HCT116 (cell line): ENCODE measurements around the gene MSI2. TPM values are rescaled to one million over a fixed set of nuclear protein-coding genes. Genes with fewer than 3 reads are reported as not detected.

Experiments used
- ATAC-seq: fragments of 200-7000 bp; cut with Tn5 transposase; 2 replicates; pipeline ENCODE4 v1.9.1; 2020; ENCODE audit warnings: mild to moderate bottlenecking, moderate library complexity
- BruUV-seq: library from RNA; stranded (reverse); fragments of 400-500 nt; replicated peaks from 2 replicates; lab custom pipeline; 2021; lab: Mats Ljungman, UMichigan
- CTCF ChIA-PET: fragments of 300-600 bp; sonication (Branson Sonifier 250); formaldehyde crosslinking; loops from one replicate; lab custom pipeline; 2021; ENCODE audit warnings: antibody characterized with exemption; lab: Charles Lee
- POLR2A ChIA-PET: fragments of 300-600, 350-600 bp; sonication (Branson Sonifier 250); formaldehyde crosslinking; loops from one replicate; lab custom pipeline; 2021; ENCODE audit warnings: antibody characterized with exemption; lab: Charles Lee
- RAD21 ChIA-PET, 2 experiments: fragments of 300-600 bp; sonication (Branson Sonifier 250); formaldehyde crosslinking; loops; one replicate each; lab custom pipeline; 2023; ENCODE audit warnings: low total read pairs in 2 of 2; ENCODE audit not compliant: uncharacterized antibody in 2 of 2, unreplicated experiment in 2 of 2, low non-redundant PET in 1 of 2; lab: Charles Lee
- DNase-seq: peaks from one replicate; pipeline ENCODE4 v3.0.0-alpha.2; 2010; ENCODE audit warnings: low read depth, low spot score
- H2AFZ ChIP-seq: fragments of 200-600 bp; shearing (Covaris generic), sonication (generic); 2 replicates; pipeline ENCODE4 v1.6.1; 2017; ENCODE audit warnings: low read depth, mixed run types, mixed read lengths, antibody characterized with exemption, low read length; ENCODE audit not compliant: poor library complexity, severe bottlenecking
- H3K27ac ChIP-seq: 2 replicates; pipeline ENCODE4 v1.5.1; 2012; ENCODE audit warnings: low read depth, low read length
- H3K27me3 ChIP-seq: fragments of 200-600 bp; sonication (generic); 2 replicates; pipeline ENCODE4 v1.6.1; 2016; ENCODE audit warnings: mixed run types, low read length, mixed read lengths; ENCODE audit not compliant: insufficient read depth
- H3K36me3 ChIP-seq, 2 experiments: fragments of 200-500 bp in 1 of 2; fragments of 200-600 bp in 1 of 2; sonication (Bioruptor generic) in 1 of 2; sonication (generic) in 1 of 2; 2 replicates each; pipeline versions ENCODE4 v1.5.1 to v1.6.1; 2014 to 2016; ENCODE audit warnings: low read length in 2 of 2, inconsistent platforms in 1 of 2, mixed read lengths in 1 of 2, mixed run types in 1 of 2; ENCODE audit not compliant: insufficient read depth in 2 of 2, control insufficient read depth in 1 of 2
- H3K4me1 ChIP-seq, 2 experiments: fragments of 200-600 bp in 1 of 2; sonication (generic) in 1 of 2; 2 replicates each; pipeline versions ENCODE4 v1.5.1 to v1.6.1; 2012 to 2017; ENCODE audit warnings: low read length in 2 of 2, inconsistent platforms in 1 of 2, mild to moderate bottlenecking in 1 of 2, mixed read lengths in 1 of 2, mixed run types in 1 of 2, moderate library complexity in 1 of 2; ENCODE audit not compliant: insufficient read depth in 2 of 2, control insufficient read depth in 1 of 2
- H3K4me2 ChIP-seq: fragments of 200-600 bp; sonication (generic); 2 replicates; pipeline ENCODE4 v1.6.1; 2017; ENCODE audit warnings: mixed run types, low read length, mixed read lengths
- H3K4me3 ChIP-seq, 2 experiments: fragments of 200-600 bp in 1 of 2; sonication (generic) in 1 of 2; replicated peaks in 1 of 2; 2 replicates each; pipeline ENCODE4 v1.5.1; 2011 to 2016; ENCODE audit warnings: low read length in 2 of 2, control low read depth in 1 of 2, low read depth in 1 of 2, mild to moderate bottlenecking in 1 of 2, mixed read lengths in 1 of 2, mixed run types in 1 of 2
- H3K79me2 ChIP-seq: fragments of 200-600 bp; sonication (generic); 2 replicates; pipeline ENCODE4 v1.6.1; 2017; ENCODE audit warnings: mild to moderate bottlenecking, mixed run types, low read length, moderate library complexity, mixed read lengths; ENCODE audit not compliant: insufficient read depth
- H3K9ac ChIP-seq: fragments of 200-600 bp; sonication (generic); 2 replicates; pipeline ENCODE4 v1.6.1; 2016; ENCODE audit warnings: low read length, mixed read lengths
- H3K9me2 ChIP-seq: fragments of 200-600 bp; sonication (generic), shearing (Covaris generic); 2 replicates; pipeline ENCODE4 v1.6.1; 2017; ENCODE audit warnings: mixed run types, mild to moderate bottlenecking, moderate library complexity; ENCODE audit not compliant: insufficient read depth
- H3K9me3 ChIP-seq, 2 experiments: fragments of 200-500 bp in 1 of 2; fragments of 200-600 bp in 1 of 2; sonication (Bioruptor generic) in 1 of 2; sonication (generic) in 1 of 2; 2 replicates each; pipeline ENCODE4 v1.6.1; 2014 to 2017; ENCODE audit warnings: low read length in 2 of 2, mixed read lengths in 2 of 2, inconsistent platforms in 1 of 2, low read depth in 1 of 2, mild to moderate bottlenecking in 1 of 2, mixed run types in 1 of 2, moderate library complexity in 1 of 2; ENCODE audit not compliant: control insufficient read depth in 1 of 2, insufficient read depth in 1 of 2
- H4K20me1 ChIP-seq: fragments of 200-600 bp; sonication (generic), shearing (Covaris generic); 2 replicates; pipeline ENCODE4 v1.6.1; 2017; ENCODE audit warnings: mixed run types, mild to moderate bottlenecking, moderate library complexity; ENCODE audit not compliant: insufficient read depth
- CBX3 ChIP-seq: IDR thresholded peaks from 2 replicates; pipeline ENCODE4 v1.6.1; 2012; ENCODE audit warnings: low read depth
- ELF1 ChIP-seq: IDR thresholded peaks from 2 replicates; pipeline ENCODE4 v1.6.1; 2012; ENCODE audit warnings: low read depth, borderline replicate concordance
- EZH2phosphoT487 ChIP-seq: fragments of 200-600 bp; IDR thresholded peaks from 2 replicates; pipeline ENCODE4 v1.6.1; 2018; ENCODE audit warnings: antibody characterized with exemption, borderline replicate concordance
- POLR2A ChIP-seq: IDR thresholded peaks from 2 replicates; pipeline ENCODE4 v1.7.0; 2011; ENCODE audit warnings: borderline replicate concordance; ENCODE audit not compliant: insufficient read depth, insufficient read length; ENCODE audit errors: extremely low read depth
- SIN3A ChIP-seq: IDR thresholded peaks from 2 replicates; pipeline ENCODE4 v1.6.1; 2012; ENCODE audit warnings: low read depth
- SP1 ChIP-seq: IDR thresholded peaks from 2 replicates; pipeline ENCODE4 v1.6.1; 2012; ENCODE audit warnings: low read depth
- SRF ChIP-seq: IDR thresholded peaks from 2 replicates; pipeline ENCODE4 v1.6.1; 2012; ENCODE audit warnings: low read depth
- TCF7L2 ChIP-seq: IDR thresholded peaks from 2 replicates; pipeline ENCODE4 v1.7.0; 2011; ENCODE audit warnings: borderline replicate concordance, inconsistent platforms; ENCODE audit not compliant: insufficient read depth, insufficient read length; ENCODE audit errors: extremely low read depth
- YY1 ChIP-seq: IDR thresholded peaks from 2 replicates; pipeline ENCODE4 v1.6.1; 2011; ENCODE audit warnings: low read length, low read depth, moderate library complexity, mild to moderate bottlenecking; ENCODE audit not compliant: insufficient replicate concordance; ENCODE audit errors: extremely low read depth
- ZFX ChIP-seq: fragments of 450-650 bp; IDR thresholded peaks from 2 replicates; pipeline ENCODE4 v1.6.1; 2017
- ZNF274 ChIP-seq: fragments of 200-500 bp; sonication (Bioruptor generic); IDR thresholded peaks from 2 replicates; pipeline ENCODE4 v1.6.1; 2014; ENCODE audit warnings: mild to moderate bottlenecking, low read depth, low read length, inconsistent platforms
- intact Hi-C: fragments of 100-400 bp; cut with micrococcal nuclease; formaldehyde crosslinking; loops from 2 replicates; pipeline ENCODE4 v1.10.0; 2022
- total RNA-seq: library from RNA; stranded (reverse); gene quantifications from one replicate; pipeline ENCODE4 v1.2.1, GENCODE V29; 2021; ENCODE audit not compliant: unreplicated experiment
- TF ChIP-seq, protein P1 (sequence below), 3 experiments: fragments of 200-600 bp in 1 of 3; sonication (generic) in 1 of 3; IDR thresholded peaks in 2 of 3; conservative IDR thresholded peaks in 1 of 3; 2 replicates each; pipeline ENCODE4 v1.5.1; 2012 to 2017; ENCODE audit warnings: low read depth in 2 of 3, low read length in 2 of 3, antibody characterized with exemption in 1 of 3, borderline replicate concordance in 1 of 3, control low read depth in 1 of 3, mild to moderate bottlenecking in 1 of 3, mixed read lengths in 1 of 3, mixed run types in 1 of 3, moderate library complexity in 1 of 3; ENCODE audit not compliant: insufficient read depth in 1 of 3

MSI2 gene
- total RNA-seq, 1 experiment from 2014 or later, result 137 TPM

DNA sequence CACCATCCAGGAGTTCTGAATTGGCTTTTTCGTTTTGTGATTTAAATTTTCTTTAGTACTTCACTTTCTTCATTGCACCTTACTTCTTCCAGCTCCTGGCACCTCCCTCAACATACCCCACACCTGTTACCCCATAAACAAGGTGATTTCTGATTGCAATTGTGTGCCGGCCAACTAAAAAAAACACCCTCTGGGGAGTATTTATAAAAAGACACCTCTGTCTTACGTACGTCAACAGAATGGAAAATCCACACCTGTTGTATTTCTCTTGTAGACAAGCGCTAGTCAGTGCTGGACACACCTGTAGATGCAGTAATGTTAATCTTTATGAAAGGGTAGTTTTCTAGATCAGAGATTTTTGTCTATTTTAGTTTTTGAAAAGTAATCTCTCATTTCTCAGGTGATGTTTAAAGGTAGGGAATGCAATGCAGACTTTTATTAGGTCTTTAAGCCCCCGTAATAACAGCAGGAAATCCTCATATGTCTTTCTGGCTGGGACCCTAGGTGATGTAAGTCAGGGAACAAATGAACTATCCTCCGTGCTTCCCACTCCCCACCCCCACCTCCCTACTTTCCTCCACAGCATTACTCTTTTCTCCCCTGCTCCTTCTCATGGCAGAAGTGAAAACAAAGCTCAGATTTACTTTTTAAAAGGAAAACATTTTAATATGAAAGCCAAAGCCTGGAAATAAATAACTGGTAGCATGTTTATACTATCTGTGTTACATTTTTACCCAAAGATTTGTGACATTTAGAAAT lies 4.2 kb downstream of the MSI2 start:
- no peaks in the 10 kb centered on the region for H3K9me2 ChIP-seq
- no peak for TF ChIP-seq ZNF274
- TF ChIP-seq POLR2A, result no peak
- TF ChIP-seq, protein P1, sequence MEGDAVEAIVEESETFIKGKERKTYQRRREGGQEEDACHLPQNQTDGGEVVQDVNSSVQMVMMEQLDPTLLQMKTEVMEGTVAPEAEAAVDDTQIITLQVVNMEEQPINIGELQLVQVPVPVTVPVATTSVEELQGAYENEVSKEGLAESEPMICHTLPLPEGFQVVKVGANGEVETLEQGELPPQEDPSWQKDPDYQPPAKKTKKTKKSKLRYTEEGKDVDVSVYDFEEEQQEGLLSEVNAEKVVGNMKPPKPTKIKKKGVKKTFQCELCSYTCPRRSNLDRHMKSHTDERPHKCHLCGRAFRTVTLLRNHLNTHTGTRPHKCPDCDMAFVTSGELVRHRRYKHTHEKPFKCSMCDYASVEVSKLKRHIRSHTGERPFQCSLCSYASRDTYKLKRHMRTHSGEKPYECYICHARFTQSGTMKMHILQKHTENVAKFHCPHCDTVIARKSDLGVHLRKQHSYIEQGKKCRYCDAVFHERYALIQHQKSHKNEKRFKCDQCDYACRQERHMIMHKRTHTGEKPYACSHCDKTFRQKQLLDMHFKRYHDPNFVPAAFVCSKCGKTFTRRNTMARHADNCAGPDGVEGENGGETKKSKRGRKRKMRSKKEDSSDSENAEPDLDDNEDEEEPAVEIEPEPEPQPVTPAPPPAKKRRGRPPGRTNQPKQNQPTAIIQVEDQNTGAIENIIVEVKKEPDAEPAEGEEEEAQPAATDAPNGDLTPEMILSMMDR (IDR thresholded peaks at IDR 0.05 in 2 of 3, conservative IDR thresholded peaks at IDR 0.05 in 1 of 3; ENCODE audit: borderline replicate concordance in 1 of 3, insufficient read depth in 1 of 3, low read depth in 2 of 3, low read length in 2 of 3), result no peak
- TF ChIP-seq EZH2phosphoT487, result no peak
- no peak for TF ChIP-seq ZFX
- no peak for TF ChIP-seq CBX3
- no peak for TF ChIP-seq ELF1
- no peak for TF ChIP-seq SRF
- TF ChIP-seq TCF7L2, result no peak
- no peak for TF ChIP-seq SIN3A
- TF ChIP-seq SP1, result no peak
- TF ChIP-seq YY1, result no peak
- intact Hi-C loops, result no loop called here

More for the DNA sequence above, 4.2 kb downstream of the MSI2 start:
- ATAC-seq, result no peak
- POLR2A ChIA-PET, result no interaction called here
- Histone ChIP-seq H3K27me3 (no peaks in the 10 kb centered on the region), H3K36me3 (peaks cover 40 to 48% of the 10 kb centered on the region in 2 experiments; a peak in 3 of 4 replicates), H3K4me2 (no peak overlapping the region), H3K79me2 (peaks cover 45% of the 10 kb centered on the region), H3K4me1 (peaks cover 13 to 21% of the 10 kb centered on the region in 2 experiments), H3K27ac (no peak overlapping the region), H4K20me1 (no peaks in the 10 kb centered on the region), H3K9ac (no peak overlapping the region), H3K4me3 (no peak overlapping the region), H2AFZ (no peak overlapping the region), H3K9me3 (no peaks in the 10 kb centered on the region)
- BruUV-seq, result no TSS peak
- DNase-seq, result no peak
- RAD21 ChIA-PET, result no interaction called here
- CTCF ChIA-PET, result interaction anchor here (4.5 kb wide), 1 partner anchor 17 kb away, joined by 22 read pairs; no protein-coding TSS in a partner anchor
